H9 (cell line): ENCODE measurements around the gene ILDR1. TPM values are rescaled to one million over a fixed set of nuclear protein-coding genes. Genes with fewer than 3 reads are reported as not detected.

Source experiments
- DNase-seq: peaks from one replicate; pipeline ENCODE4 v3.0.0-alpha.2; 2017
- H2AFZ ChIP-seq: one replicate; pipeline ENCODE4 v1.6.1; 2013; ENCODE audit warnings: mild to moderate bottlenecking, low read length, control low read depth, moderate library complexity
- H2AK5ac ChIP-seq: 2 replicates; pipeline ENCODE4 v1.6.1; 2013; ENCODE audit warnings: low read length, control low read depth, mixed read lengths; ENCODE audit not compliant: insufficient read length
- H2BK120ac ChIP-seq: one replicate; pipeline ENCODE4 v1.6.1; 2013; ENCODE audit warnings: low read depth, mild to moderate bottlenecking, low read length, control low read depth, inconsistent platforms; ENCODE audit not compliant: poor library complexity, severe bottlenecking
- H2BK12ac ChIP-seq: 2 replicates; pipeline ENCODE4 v1.6.1; 2013; ENCODE audit warnings: low read length, control low read depth, mixed read lengths, low read depth; ENCODE audit not compliant: insufficient read length
- H2BK15ac ChIP-seq: 2 replicates; pipeline ENCODE4 v1.6.1; 2013; ENCODE audit warnings: low read depth, low read length, control low read depth
- H2BK20ac ChIP-seq: one replicate; pipeline ENCODE4 v1.6.1; 2013; ENCODE audit warnings: low read depth, mild to moderate bottlenecking, low read length, control low read depth, inconsistent platforms; ENCODE audit not compliant: poor library complexity, severe bottlenecking
- H2BK5ac ChIP-seq: 2 replicates; pipeline ENCODE4 v1.6.1; 2013; ENCODE audit warnings: low read length, control low read depth, mixed read lengths; ENCODE audit not compliant: insufficient read length
- H3K14ac ChIP-seq: 2 replicates; pipeline ENCODE4 v1.6.1; 2013; ENCODE audit warnings: low read length, control low read depth; ENCODE audit not compliant: insufficient read depth
- H3K18ac ChIP-seq: 2 replicates; pipeline ENCODE4 v1.6.1; 2013; ENCODE audit warnings: low read depth, mild to moderate bottlenecking, mixed read lengths, low read length, control low read depth; ENCODE audit not compliant: insufficient read length
- H3K23ac ChIP-seq: 2 replicates; pipeline ENCODE4 v1.6.1; 2013; ENCODE audit warnings: low read length, control low read depth, mixed read lengths, low read depth; ENCODE audit not compliant: insufficient read length
- H3K23me2 ChIP-seq: 2 replicates; pipeline ENCODE4 v1.6.1; 2013; ENCODE audit warnings: low read depth, mild to moderate bottlenecking, mixed read lengths, low read length, control low read depth; ENCODE audit not compliant: insufficient read length, poor library complexity, severe bottlenecking
- H3K27ac ChIP-seq: 2 replicates; pipeline ENCODE4 v1.5.1; 2013; ENCODE audit warnings: low read length, control low read depth, mixed read lengths, low read depth; ENCODE audit not compliant: insufficient read length
- H3K27me3 ChIP-seq: 2 replicates; pipeline ENCODE4 v1.6.1; 2013; ENCODE audit warnings: low read length, control low read depth, inconsistent platforms; ENCODE audit not compliant: insufficient read depth
- H3K4ac ChIP-seq: 2 replicates; pipeline ENCODE4 v1.6.1; 2013; ENCODE audit warnings: low read depth, mild to moderate bottlenecking, control low read depth, inconsistent platforms, low read length, moderate library complexity
- H3K4me1 ChIP-seq: 2 replicates; pipeline ENCODE4 v1.6.1; 2013; ENCODE audit warnings: low read length, control low read depth, inconsistent platforms; ENCODE audit not compliant: insufficient read depth
- H3K4me2 ChIP-seq: 2 replicates; pipeline ENCODE4 v1.6.1; 2013; ENCODE audit warnings: low read length, control low read depth, mixed read lengths; ENCODE audit not compliant: insufficient read length, insufficient read depth
- H3K56ac ChIP-seq: 2 replicates; pipeline ENCODE4 v1.6.1; 2013; ENCODE audit warnings: low read depth, mild to moderate bottlenecking, mixed read lengths, low read length, control low read depth; ENCODE audit not compliant: insufficient read length
- H3K79me1 ChIP-seq: 2 replicates; pipeline ENCODE4 v1.6.1; 2013; ENCODE audit warnings: low read depth, mild to moderate bottlenecking, moderate library complexity, low read length, control low read depth, inconsistent platforms; ENCODE audit not compliant: insufficient read depth, poor library complexity, severe bottlenecking
- H3K79me2 ChIP-seq: 2 replicates; pipeline ENCODE4 v1.6.1; 2013; ENCODE audit warnings: low read length, control low read depth, inconsistent platforms; ENCODE audit not compliant: insufficient read depth
- H3K9ac ChIP-seq: 2 replicates; pipeline ENCODE4 v1.6.1; 2013; ENCODE audit warnings: low read length, control low read depth, mixed read lengths; ENCODE audit not compliant: insufficient read length; ENCODE audit errors: extremely low read depth
- H3K9me3 ChIP-seq: one replicate; pipeline ENCODE4 v1.6.1; 2013; ENCODE audit warnings: low read depth, low read length, inconsistent platforms; ENCODE audit not compliant: control insufficient read depth
- H3T11ph ChIP-seq: one replicate; pipeline ENCODE4 v1.6.1; 2013; ENCODE audit warnings: mild to moderate bottlenecking, low read length, control low read depth, inconsistent platforms
- H4K20me1 ChIP-seq: one replicate; pipeline ENCODE4 v1.6.1; 2013; ENCODE audit not compliant: control insufficient read depth, insufficient read length, insufficient read depth
- H4K5ac ChIP-seq: 2 replicates; pipeline ENCODE4 v1.6.1; 2013; ENCODE audit warnings: low read depth, mild to moderate bottlenecking, mixed read lengths, low read length, control low read depth; ENCODE audit not compliant: insufficient read length
- H4K8ac ChIP-seq: replicated peaks from 2 replicates; pipeline ENCODE4 v1.6.1; 2013; ENCODE audit warnings: low read length, control low read depth, mixed read lengths, low read depth; ENCODE audit not compliant: insufficient read length
- H4K91ac ChIP-seq: 2 replicates; pipeline ENCODE4 v1.6.1; 2013; ENCODE audit warnings: low read depth, mild to moderate bottlenecking, moderate library complexity, mixed read lengths, low read length, control low read depth; ENCODE audit not compliant: insufficient read length
- H3K27ac Mint-ChIP-seq, 3 experiments: 2 replicates in 2 of 3; 3 replicates in 1 of 3; pipeline ENCODE4 v1.8.0; 2020 to 2021; ENCODE audit warnings: mixed read lengths in 3 of 3, mild to moderate bottlenecking in 1 of 3, moderate library complexity in 1 of 3
- H3K27me3 Mint-ChIP-seq: 2 replicates; pipeline ENCODE4 v1.8.0; 2021; ENCODE audit warnings: low read depth, mild to moderate bottlenecking, moderate library complexity, mixed read lengths
- H3K36me3 Mint-ChIP-seq, 3 experiments: 2 replicates in 2 of 3; 3 replicates in 1 of 3; pipeline ENCODE4 v1.8.0; 2020 to 2021; ENCODE audit warnings: low read depth in 3 of 3, mixed read lengths in 3 of 3; ENCODE audit not compliant: insufficient read depth in 1 of 3
- H3K4me1 Mint-ChIP-seq, 2 experiments: 2 replicates each; pipeline ENCODE4 v1.8.0; 2020; ENCODE audit warnings: mixed read lengths in 2 of 2
- H3K4me3 Mint-ChIP-seq, 2 experiments: 2 replicates in 1 of 2; 3 replicates in 1 of 2; pipeline ENCODE4 v1.8.0; 2020 to 2021; ENCODE audit warnings: mild to moderate bottlenecking in 2 of 2, mixed read lengths in 2 of 2, moderate library complexity in 1 of 2
- H3K9me3 Mint-ChIP-seq, 2 experiments: 2 replicates in 1 of 2; 3 replicates in 1 of 2; pipeline ENCODE4 v1.8.0; 2020; ENCODE audit warnings: mild to moderate bottlenecking in 2 of 2, mixed read lengths in 2 of 2, moderate library complexity in 1 of 2
- CTCF ChIP-seq: fragments of 200-600 bp; sonication (generic); conservative IDR thresholded peaks from 3 replicates; pipeline ENCODE4 v1.8.0; 2021; ENCODE audit warnings: antibody characterized with exemption, mild to moderate bottlenecking
- WGBS: extraction: QIAGEN DNeasy Blood & Tissue Kit; methylation state at CpG from one replicate; pipeline ENCODE4 v1.1.7; 2013; ENCODE audit warnings: missing lambda C conversion rate, low lambda C conversion rate, mixed read lengths; ENCODE audit not compliant: insufficient read length; ENCODE audit errors: extremely low coverage; 5-methylcytosine and 5-hydroxymethylcytosine counted together
- total RNA-seq: library from RNA; stranded (reverse); gene quantifications from 2 replicates; pipeline ENCODE4 v1.2.1, GENCODE V29; 2021

The ILDR1 gene
- total RNA-seq, 1 experiment from 2014 or later: 0.68 TPM

DNA sequence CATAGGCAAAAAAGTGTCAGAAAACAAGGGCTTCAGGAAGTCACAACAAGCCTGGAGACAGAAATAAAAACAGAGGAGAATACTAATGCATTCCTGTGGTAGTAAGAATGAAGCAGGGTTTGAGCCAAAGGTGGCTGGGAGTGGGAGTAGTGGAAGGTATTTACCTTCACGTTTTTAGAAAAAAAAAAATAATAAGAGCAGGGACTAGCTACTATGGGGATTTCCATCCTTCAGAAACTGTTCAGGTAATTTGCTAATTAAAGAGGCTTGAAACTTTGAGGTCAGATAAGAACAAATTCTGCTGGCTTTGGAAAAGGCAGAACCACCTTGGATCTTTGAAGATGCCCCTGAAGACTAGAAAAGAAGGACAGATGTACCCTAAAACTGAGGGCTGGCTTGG lies 18.4 kb downstream of the ILDR1 start:
- no peak for DNase-seq
- no peak overlapping the region for H3K4me3 Mint-ChIP-seq
- Histone ChIP-seq H3K27me3 (no peaks in the 10 kb centered on the region), H2AK5ac (no peak overlapping the region), H4K91ac (no peak overlapping the region), H3K4me2 (no peak overlapping the region), H3K23ac (no peak overlapping the region), H3K14ac (no peak overlapping the region), H3K79me1 (no peaks in the 10 kb centered on the region), H3K56ac (no peak overlapping the region), H2BK5ac (no peak overlapping the region), H3K18ac (no peak overlapping the region), H3K9ac (no peak overlapping the region), H2BK12ac (no peak overlapping the region), H2BK15ac (no peak overlapping the region), H3K79me2 (no peaks in the 10 kb centered on the region), H2AFZ (no peak overlapping the region), H3K23me2 (no peaks in the 10 kb centered on the region), H4K8ac (no peak overlapping the region), H3K4me1 (peaks cover 12% of the 10 kb centered on the region), H3T11ph (no peak overlapping the region), H4K5ac (no peak overlapping the region), H3K4ac (no peak overlapping the region), H2BK120ac (no peak overlapping the region), H4K20me1 (no peaks in the 10 kb centered on the region), H3K9me3 (no peaks in the 10 kb centered on the region), H2BK20ac (no peak overlapping the region), H3K27ac (no peak overlapping the region)
- no peaks in the 10 kb centered on the region for H3K27me3 Mint-ChIP-seq
- no CpG with 5 or more reads among the region's 1 CpG for WGBS
- H3K36me3 Mint-ChIP-seq: peaks cover 0 to 1% (median 0%) of the 10 kb centered on the region in 3 experiments; a peak in 1 of 7 replicates
- H3K27ac Mint-ChIP-seq: no peak overlapping the region; a peak in 1 of 7 replicates
- no peak for TF ChIP-seq CTCF
- peaks cover 30 to 41% of the 10 kb centered on the region in 2 experiments for H3K4me1 Mint-ChIP-seq
- no peaks in the 10 kb centered on the region; a peak in 1 of 5 replicates for H3K9me3 Mint-ChIP-seq
